Parathyroid adenoma (tissue), 2 donors: Measurements from ENCODE around the gene RPS6KB2.
A peak's percentile ranks its signal among the peaks of the same experiment; 100 is the strongest.
"Not testable (repeated sequence)": the region's sequence is repeated elsewhere in the genome, so short reads cannot be mapped to it uniquely, and the experiment has no call there.

Experiments used
- H2AFZ ChIP-seq: fragments of 300-600 bp; sonication (generic); one replicate; pipeline ENCODE4 v1.7.0; 2017; ENCODE audit warnings: antibody characterized with exemption, mild to moderate bottlenecking
- H3K27ac ChIP-seq: fragments of 300-600 bp; sonication (generic); one replicate; pipeline ENCODE4 v1.7.0; 2017
- H3K27me3 ChIP-seq: fragments of 300-600 bp; sonication (generic); one replicate; pipeline ENCODE4 v1.7.0; 2017; ENCODE audit warnings: low read length; ENCODE audit not compliant: control insufficient read depth, insufficient read depth
- H3K36me3 ChIP-seq: fragments of 300-600 bp; sonication (generic); one replicate; pipeline ENCODE4 v1.7.0; 2017; ENCODE audit warnings: low read length; ENCODE audit not compliant: control insufficient read depth, insufficient read depth
- H3K4me1 ChIP-seq: fragments of 300-600 bp; sonication (generic); one replicate; pipeline ENCODE4 v1.7.0; 2017; ENCODE audit warnings: control low read depth
- H3K4me2 ChIP-seq: fragments of 300-600 bp; sonication (generic); one replicate; pipeline ENCODE4 v1.7.0; 2017; ENCODE audit warnings: low read length
- H3K4me3 ChIP-seq: fragments of 300-600 bp; sonication (generic); one replicate; pipeline ENCODE4 v1.7.0; 2017; ENCODE audit warnings: low read depth, low read length
- H3K79me2 ChIP-seq: fragments of 300-600 bp; sonication (generic); one replicate; pipeline ENCODE4 v1.7.0; 2017; ENCODE audit warnings: control low read depth
- H3K9ac ChIP-seq: fragments of 300-600 bp; sonication (generic); one replicate; pipeline ENCODE4 v1.7.0; 2017; ENCODE audit warnings: mild to moderate bottlenecking
- H3K9me3 ChIP-seq: fragments of 300-600 bp; sonication (generic); one replicate; pipeline ENCODE4 v1.7.0; 2017; ENCODE audit warnings: low read length; ENCODE audit not compliant: control insufficient read depth
- CTCF ChIP-seq: fragments of 300-600 bp; sonication (generic); IDR thresholded peaks from one replicate; pipeline ENCODE4 v1.7.0; 2017; ENCODE audit warnings: antibody characterized with exemption, mild to moderate bottlenecking
- donor health status: primary hyperparathyroidism.

The RPS6KB2 gene

GRCh38 chr11:67400942-67401494 is 27.3 kb upstream of the RPS6KB2 start:
- peak overlapping the region; percentile 53 for H3K9ac ChIP-seq
- H3K4me2 ChIP-seq, result peak overlapping the region; percentile 87
- H3K9me3 ChIP-seq, result no peaks in the 10 kb centered on the region
- TF ChIP-seq CTCF, result no peak
- no peaks in the 10 kb centered on the region for H3K36me3 ChIP-seq
- no peaks in the 10 kb centered on the region for H3K79me2 ChIP-seq
- no peaks in the 10 kb centered on the region for H3K27me3 ChIP-seq
- H3K4me1 ChIP-seq, result no peaks in the 10 kb centered on the region
- peak overlapping the region; percentile 71 for H3K4me3 ChIP-seq
- H2AFZ ChIP-seq, result peak overlapping the region; percentile 72
- H3K27ac ChIP-seq, result peak overlapping the region; percentile 61

GRCh38 chr11:67401495-67402191 is 26.7 kb upstream of the RPS6KB2 start, which contains the start of gene PPP1CA:
TSS of gene PPP1CA (minus strand) at chr11:67401858. CDS start at chr11:67401782, 76 bp downstream.
- Histone ChIP-seq H3K9me3 (no peaks in the 10 kb centered on the region), H3K36me3 (no peaks in the 10 kb centered on the region), H3K27ac (peak within 1 kb of the TSS; percentile 61), H3K79me2 (no peaks in the 10 kb centered on the region), H3K27me3 (no peaks in the 10 kb centered on the region), H2AFZ (peak within 1 kb of the TSS; percentile 73), H3K4me3 (peak within 1 kb of the TSS; percentile 71), H3K9ac (peak within 1 kb of the TSS; percentile 53), H3K4me2 (peak within 1 kb of the TSS; percentile 87), H3K4me1 (no peaks in the 10 kb centered on the region)
- peak; percentile 17 for TF ChIP-seq CTCF

GRCh38 chr11:67402192-67402839 is 26.0 kb upstream of the RPS6KB2 start:
- not testable (repeated sequence) for H3K9ac ChIP-seq, H3K9me3 ChIP-seq, H3K79me2 ChIP-seq, H3K4me1 ChIP-seq, H3K27me3 ChIP-seq, H3K36me3 ChIP-seq
- Histone ChIP-seq H3K4me2 (peak overlapping the region; percentile 67), H2AFZ (peak overlapping the region; percentile 73), H3K4me3 (peak overlapping the region; percentile 37), H3K27ac (peak overlapping the region; percentile 57)

GRCh38 chr11:67403085-67403484 is 25.2 kb upstream of the RPS6KB2 start:
- not testable (repeated sequence) for H3K4me3 ChIP-seq, H3K4me2 ChIP-seq, H3K9me3 ChIP-seq, H3K36me3 ChIP-seq, H2AFZ ChIP-seq, H3K9ac ChIP-seq, H3K27me3 ChIP-seq, H3K4me1 ChIP-seq, H3K79me2 ChIP-seq, H3K27ac ChIP-seq

GRCh38 chr11:67404515-67405195 is 23.6 kb upstream of the RPS6KB2 start:
- Histone ChIP-seq H3K79me2 (no peaks in the 10 kb centered on the region), H3K27me3 (no peaks in the 10 kb centered on the region), H3K36me3 (no peaks in the 10 kb centered on the region), H3K4me1 (no peaks in the 10 kb centered on the region), H3K9ac (no peak overlapping the region), H2AFZ (no peak overlapping the region), H3K4me3 (no peak overlapping the region), H3K9me3 (no peaks in the 10 kb centered on the region), H3K4me2 (no peak overlapping the region), H3K27ac (no peak overlapping the region)
- no peak for TF ChIP-seq CTCF
